HG02970 (cell line): ENCODE measurements around the gene CHRNA7.
"Not testable (repeated sequence)": the region's sequence is repeated elsewhere in the genome, so short reads cannot be mapped to it uniquely, and the experiment has no call there.

Experiments used
- ATAC-seq: cut with Tn5 transposase; IDR thresholded peaks from one replicate; pipeline ENCODE4 v1.9.1; 2021; ENCODE audit warnings: mild to moderate bottlenecking, moderate library complexity, moderate number of reproducible peaks; ENCODE audit not compliant: unreplicated experiment, low FRiP score

CHRNA7 gene

DNA sequence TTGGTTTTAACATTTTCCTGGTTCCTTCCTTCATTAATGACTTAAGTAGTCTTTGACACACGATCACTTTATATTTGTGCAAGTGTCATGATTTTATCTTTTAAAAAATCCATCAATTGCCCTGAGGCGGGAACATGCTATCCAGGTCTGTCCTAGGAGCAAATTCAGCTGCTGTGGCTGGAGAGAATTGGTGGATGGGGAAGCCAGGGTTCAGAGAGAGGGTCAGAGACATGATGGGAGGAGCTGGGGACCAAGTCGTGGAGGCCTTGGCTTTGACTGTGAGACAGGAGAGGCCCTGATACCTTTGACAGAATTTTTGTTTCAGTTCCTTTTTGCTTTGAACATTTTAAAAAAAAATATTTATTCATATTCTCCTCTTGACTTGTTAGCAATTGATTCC, 89.0 kb downstream of the CHRNA7 start:
- no peak for ATAC-seq

- no peak for ATAC-seq
These were observed 89.5 kb downstream of the CHRNA7 start for GRCh38 chr15:32119694-32120330.

GRCh38 chr15:32120577-32121383, 90.5 kb downstream of the CHRNA7 start:
- no peak for ATAC-seq

- no peak for ATAC-seq
These were observed 91.0 kb downstream of the CHRNA7 start for GRCh38 chr15:32121384-32121695.

- ATAC-seq: no peak
These were observed 91.7 kb downstream of the CHRNA7 start for GRCh38 chr15:32122013-32122412.

GRCh38 chr15:32123473-32123872, 93.2 kb downstream of the CHRNA7 start:
- ATAC-seq: no peak

DNA sequence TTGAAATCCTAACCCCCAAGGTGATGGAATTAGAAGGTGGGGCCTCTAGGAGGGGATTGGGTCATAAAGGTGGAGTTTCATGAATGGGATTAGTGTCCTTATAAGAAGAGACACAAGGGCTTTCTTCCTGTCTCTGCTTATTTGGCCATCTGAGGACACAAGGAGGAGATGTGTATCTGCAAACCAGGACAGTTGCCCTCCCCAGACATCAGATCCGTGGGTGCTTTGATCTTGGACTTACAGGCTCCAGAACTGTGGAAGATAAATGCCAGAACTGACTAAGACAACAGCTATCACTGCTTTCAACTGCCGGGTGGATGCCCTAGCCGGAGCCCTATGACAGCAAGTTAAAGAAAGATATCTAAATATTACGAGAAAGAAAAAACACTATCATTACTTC, 94.4 kb downstream of the CHRNA7 start:
- ATAC-seq: no peak

DNA sequence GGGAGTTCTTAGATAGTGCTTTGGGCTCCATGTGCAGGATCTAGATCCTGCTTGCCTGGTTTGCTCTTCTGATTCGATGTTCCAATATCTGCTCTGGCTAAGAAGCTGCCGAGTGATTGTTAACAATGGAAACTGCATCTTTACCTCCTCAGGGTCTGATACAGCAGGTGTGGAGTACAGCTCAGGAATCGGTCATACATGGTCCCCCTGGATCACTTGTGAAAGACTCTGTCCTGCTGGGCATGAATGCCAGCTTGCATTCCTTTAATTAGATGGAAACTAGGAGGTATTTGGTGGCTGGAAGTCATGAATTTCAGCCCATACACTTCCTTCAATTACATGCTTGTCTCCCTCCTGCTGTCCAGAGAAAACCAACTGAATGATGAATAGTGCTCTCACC, 95.3 kb downstream of the CHRNA7 start:
- ATAC-seq: no peak

- no peak for ATAC-seq
These were observed 99.5 kb downstream of the CHRNA7 start for GRCh38 chr15:32129815-32130214.

GRCh38 chr15:32130823-32131222, 100.5 kb downstream of the CHRNA7 start:
- no peak for ATAC-seq

- no peak for ATAC-seq
These were observed 101.5 kb downstream of the CHRNA7 start for GRCh38 chr15:32131803-32132202.

DNA sequence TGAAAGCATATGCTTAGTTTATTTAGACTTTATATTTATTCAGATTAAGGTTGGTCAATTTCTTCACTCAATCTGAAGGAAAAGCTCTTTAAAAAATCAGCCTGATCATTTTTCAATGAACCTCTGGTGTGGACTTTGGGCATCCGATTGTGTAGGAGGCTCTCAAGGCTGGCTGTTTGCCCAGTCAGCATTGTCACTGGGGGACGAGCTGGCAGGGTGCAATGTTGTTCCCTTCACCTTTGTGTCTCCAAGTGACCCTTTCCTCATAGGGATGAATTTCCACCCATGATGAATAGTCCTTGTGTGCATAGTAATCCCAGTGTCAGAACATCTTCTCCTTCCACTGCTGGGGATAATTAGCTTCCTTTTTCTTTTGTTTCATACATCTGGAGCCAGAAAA, 102.5 kb downstream of the CHRNA7 start:
- ATAC-seq: no peak

DNA sequence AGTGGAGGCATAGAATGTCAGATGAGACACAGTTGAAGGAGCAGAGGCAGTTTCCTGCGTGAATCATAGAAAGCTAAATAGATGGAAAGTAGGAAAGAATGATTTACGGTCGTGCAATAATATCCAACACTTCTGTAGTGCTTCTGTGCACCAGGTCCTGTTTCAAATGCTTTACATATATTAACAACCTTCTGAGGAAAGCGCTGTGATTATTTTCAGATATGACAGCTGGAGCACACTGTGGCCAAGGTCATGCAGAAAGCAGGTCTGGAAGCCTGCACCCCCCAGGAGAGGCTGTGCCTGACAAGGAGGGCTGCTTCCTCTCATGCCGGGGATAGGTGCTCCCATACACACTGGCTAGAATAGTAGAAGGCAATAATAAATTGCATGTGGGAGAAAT, 104.5 kb downstream of the CHRNA7 start:
- no peak for ATAC-seq

- ATAC-seq: no peak
These were observed 105.0 kb downstream of the CHRNA7 start for GRCh38 chr15:32135335-32135734.

GRCh38 chr15:32145512-32145911, 115.2 kb downstream of the CHRNA7 start:
- not testable (repeated sequence) for ATAC-seq

DNA sequence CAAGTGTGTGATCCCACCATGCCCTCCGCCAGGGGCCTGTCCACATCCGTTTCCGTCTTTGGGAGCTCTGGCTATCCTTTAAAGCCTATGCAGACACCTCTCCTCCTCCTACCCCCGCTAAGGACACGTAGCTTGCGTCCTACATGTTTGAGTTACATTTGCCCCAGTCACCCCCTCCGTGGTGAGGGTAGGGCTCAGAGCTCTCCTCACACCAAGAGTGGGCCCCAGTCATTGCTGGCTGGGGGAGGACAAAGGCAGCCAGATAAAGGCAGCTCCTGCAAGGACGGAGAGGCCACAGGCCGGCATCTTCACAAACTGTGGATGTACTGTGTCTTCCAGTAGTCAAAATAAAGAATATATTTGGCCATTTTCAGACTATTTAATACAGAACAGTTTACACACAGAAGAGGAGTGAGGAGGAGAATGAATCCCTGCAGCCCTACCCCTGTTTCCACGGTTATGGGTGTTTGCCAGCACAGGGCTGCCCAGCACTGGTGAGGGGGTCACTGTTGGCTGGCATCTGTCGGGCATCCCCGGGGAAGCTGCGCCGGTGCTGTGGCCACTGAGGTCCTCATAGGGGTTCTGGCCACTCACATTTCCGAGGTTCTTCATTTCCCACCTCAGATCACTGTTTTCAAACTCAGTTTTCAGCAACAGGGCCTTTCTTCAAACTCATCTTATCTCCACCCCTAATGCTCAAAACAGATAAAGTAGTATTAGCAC, 118.7 kb downstream of the CHRNA7 start:
- ATAC-seq: no peak

DNA sequence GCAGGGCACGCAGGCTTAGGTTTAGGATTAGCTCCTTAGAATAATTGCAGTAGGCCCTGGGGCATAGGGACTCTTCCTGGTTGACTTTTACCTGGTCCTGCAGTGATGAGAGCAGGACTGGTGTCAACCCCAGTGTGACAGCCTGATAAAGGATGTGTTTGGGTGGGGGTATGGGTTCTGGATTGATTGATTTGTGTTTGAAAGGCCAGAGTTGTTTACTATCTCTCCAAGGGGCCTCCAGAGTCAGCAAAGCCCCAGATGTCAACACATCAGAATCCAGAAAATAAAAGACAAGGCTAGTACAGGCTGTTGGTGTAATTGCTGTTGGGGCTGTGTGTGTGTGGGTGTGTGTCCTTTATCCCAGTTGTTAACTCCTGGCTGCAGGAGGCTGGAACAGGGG, 122.3 kb downstream of the CHRNA7 start:
- ATAC-seq: no peak

GRCh38 chr15:32153868-32154623, 123.7 kb downstream of the CHRNA7 start:
- not testable (repeated sequence) for ATAC-seq

DNA sequence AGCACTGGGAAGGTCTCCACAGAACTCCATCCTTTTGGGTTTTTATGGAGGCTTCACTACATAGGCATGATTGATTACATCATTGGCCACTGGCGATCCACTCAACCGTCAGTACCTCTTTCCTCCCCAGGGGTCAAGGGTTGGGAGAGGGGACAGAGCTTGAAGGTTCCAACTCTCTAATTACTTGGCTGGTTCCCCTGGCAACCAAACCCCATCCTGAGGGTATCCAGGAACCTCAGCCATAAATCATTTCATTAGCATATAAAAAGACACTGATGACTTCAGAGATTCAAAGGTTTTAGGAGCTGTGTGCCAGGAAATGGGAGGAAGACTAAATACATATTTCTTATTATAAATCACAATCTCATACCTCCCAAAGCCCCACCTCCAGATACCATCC, 131.8 kb downstream of the CHRNA7 start:
- not testable (repeated sequence) for ATAC-seq

DNA sequence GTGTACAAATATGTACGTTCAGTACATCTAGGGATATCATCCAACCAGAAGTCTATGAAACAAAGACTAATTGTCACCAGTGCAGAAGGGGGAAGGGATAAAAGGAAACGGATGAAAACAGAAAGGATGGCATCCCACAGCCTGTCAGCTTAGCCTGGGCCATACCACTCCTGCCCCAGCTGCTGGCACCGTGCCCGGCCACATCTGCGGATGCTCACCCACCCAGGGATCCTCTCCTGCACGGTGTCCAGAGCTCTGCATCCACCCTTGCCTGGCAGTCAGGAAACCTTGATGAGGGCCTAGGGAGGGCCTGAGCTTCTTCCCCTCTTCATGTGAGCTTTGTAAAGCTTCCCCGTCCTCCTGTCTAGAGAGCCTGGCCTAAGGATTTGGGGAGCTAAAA, 133.8 kb downstream of the CHRNA7 start:
- ATAC-seq: not testable (repeated sequence)

DNA sequence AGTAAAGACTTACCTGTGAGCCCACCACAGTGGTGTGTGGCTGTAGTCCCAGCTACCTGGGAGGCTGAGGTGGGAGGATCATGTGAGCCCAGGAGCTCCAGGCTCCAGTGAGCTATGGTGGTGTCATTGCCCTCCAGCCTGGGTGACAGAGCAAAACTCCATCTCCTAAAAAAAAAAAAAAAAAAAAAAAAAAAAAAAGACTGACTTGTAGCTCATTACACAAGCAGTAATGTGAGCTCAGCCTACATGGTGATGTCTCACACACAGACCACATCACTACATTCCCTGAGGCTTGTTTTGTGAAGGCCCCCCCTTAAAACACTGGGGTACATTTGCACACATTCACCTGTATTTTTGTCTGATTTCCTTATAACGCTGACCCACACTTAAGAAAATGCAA, 134.4 kb downstream of the CHRNA7 start:
- not testable (repeated sequence) for ATAC-seq
